Trophoblast cell (in vitro differentiated cells and primary cell): ENCODE measurements around the gene TSPEAR.

Experiments
- DNase-seq, 2 donors: peaks; one replicate each; pipeline ENCODE4 v3.0.0-alpha.2; 2016
- H2AFZ ChIP-seq: 2 replicates; pipeline ENCODE4 v1.6.1; 2013; ENCODE audit warnings: low read length, moderate library complexity, mild to moderate bottlenecking; ENCODE audit not compliant: insufficient read depth, poor library complexity
- H2AK5ac ChIP-seq: 2 replicates; pipeline ENCODE4 v1.6.1; 2013; ENCODE audit warnings: mild to moderate bottlenecking, low read length
- H2BK120ac ChIP-seq: 2 replicates; pipeline ENCODE4 v1.6.1; 2013; ENCODE audit warnings: low read length, mild to moderate bottlenecking, moderate library complexity; ENCODE audit not compliant: insufficient read depth, poor library complexity
- H2BK12ac ChIP-seq: 2 replicates; pipeline ENCODE4 v1.6.1; 2013; ENCODE audit warnings: mild to moderate bottlenecking, low read length, moderate library complexity
- H2BK5ac ChIP-seq: 2 replicates; pipeline ENCODE4 v1.6.1; 2013; ENCODE audit warnings: low read length, low read depth, moderate library complexity, mild to moderate bottlenecking; ENCODE audit not compliant: poor library complexity
- H3K14ac ChIP-seq: 2 replicates; pipeline ENCODE4 v1.6.1; 2013; ENCODE audit warnings: mild to moderate bottlenecking, low read length
- H3K18ac ChIP-seq: 2 replicates; pipeline ENCODE4 v1.6.1; 2013; ENCODE audit warnings: mild to moderate bottlenecking, low read length
- H3K23ac ChIP-seq: 2 replicates; pipeline ENCODE4 v1.6.1; 2013; ENCODE audit warnings: low read length
- H3K27ac ChIP-seq: 2 replicates; pipeline ENCODE4 v1.5.1; 2013; ENCODE audit warnings: low read depth, mild to moderate bottlenecking, inconsistent platforms, low read length, moderate library complexity
- H3K27me3 ChIP-seq: 2 replicates; pipeline ENCODE4 v1.6.1; 2013; ENCODE audit warnings: inconsistent platforms, mild to moderate bottlenecking, low read length, moderate library complexity; ENCODE audit not compliant: insufficient read depth
- H3K36me3 ChIP-seq, 2 experiments: 1 replicate in 1 of 2; 2 replicates in 1 of 2; pipeline ENCODE4 v1.6.1; 2013; ENCODE audit warnings: low read length in 2 of 2, mild to moderate bottlenecking in 2 of 2, moderate library complexity in 1 of 2; ENCODE audit not compliant: insufficient read depth in 2 of 2, control insufficient read depth in 1 of 2
- H3K4ac ChIP-seq: 2 replicates; pipeline ENCODE4 v1.6.1; 2013; ENCODE audit warnings: low read depth, mild to moderate bottlenecking, low read length, moderate library complexity
- H3K4me1 ChIP-seq, 2 experiments: 1 replicate in 1 of 2; 2 replicates in 1 of 2; pipeline ENCODE4 v1.6.1; 2013; ENCODE audit warnings: low read length in 2 of 2, mild to moderate bottlenecking in 2 of 2, moderate library complexity in 1 of 2; ENCODE audit not compliant: insufficient read depth in 2 of 2, control insufficient read depth in 1 of 2
- H3K4me2 ChIP-seq: 2 replicates; pipeline ENCODE4 v1.6.1; 2013; ENCODE audit warnings: inconsistent platforms, mild to moderate bottlenecking, low read length, moderate library complexity
- H3K4me3 ChIP-seq: 2 replicates; pipeline ENCODE4 v1.5.1; 2013; ENCODE audit warnings: mild to moderate bottlenecking, low read depth, low read length, inconsistent platforms
- H3K79me1 ChIP-seq: one replicate; pipeline ENCODE4 v1.6.1; 2013; ENCODE audit warnings: low read length
- H3K79me2 ChIP-seq: 2 replicates; pipeline ENCODE4 v1.6.1; 2013; ENCODE audit warnings: low read length, mild to moderate bottlenecking; ENCODE audit not compliant: control insufficient read depth, insufficient read depth, poor library complexity
- H3K9ac ChIP-seq: 2 replicates; pipeline ENCODE4 v1.6.1; 2013; ENCODE audit warnings: mild to moderate bottlenecking, low read length
- H3K9me3 ChIP-seq: 2 replicates; pipeline ENCODE4 v1.6.1; 2013; ENCODE audit warnings: low read depth, mild to moderate bottlenecking, control low read depth, inconsistent platforms, low read length; ENCODE audit not compliant: insufficient read depth
- H4K12ac ChIP-seq: 2 replicates; pipeline ENCODE4 v1.6.1; 2013; ENCODE audit warnings: low read depth, mild to moderate bottlenecking, low read length, moderate library complexity
- H4K8ac ChIP-seq: 2 replicates; pipeline ENCODE4 v1.6.1; 2013; ENCODE audit warnings: low read depth, mild to moderate bottlenecking, low read length, moderate library complexity
- H4K91ac ChIP-seq: one replicate; pipeline ENCODE4 v1.6.1; 2013; ENCODE audit warnings: low read depth, mild to moderate bottlenecking, low read length, moderate library complexity
- WGBS: extraction: QIAGEN DNeasy Blood & Tissue Kit; methylation state at CpG from one replicate; pipeline ENCODE4 v1.1.7; 2013; ENCODE audit warnings: missing lambda C conversion rate; ENCODE audit not compliant: insufficient read length, insufficient coverage; ENCODE audit errors: extremely low coverage; 5-methylcytosine and 5-hydroxymethylcytosine counted together

Gene TSPEAR

GRCh38 chr21:44557491-44558328 lies 153.7 kb downstream of the TSPEAR start:
- H2BK120ac ChIP-seq, result no peak overlapping the region
- H3K9me3 ChIP-seq, result peaks cover 2% of the 10 kb centered on the region
- no peak overlapping the region for H2AFZ ChIP-seq
- H2AK5ac ChIP-seq, result no peak overlapping the region
- no peak overlapping the region for H3K23ac ChIP-seq
- H4K12ac ChIP-seq, result no peak overlapping the region
- H2BK12ac ChIP-seq, result no peak overlapping the region
- no peak overlapping the region for H3K9ac ChIP-seq
- no peak overlapping the region for H3K18ac ChIP-seq
- no peaks in the 10 kb centered on the region for H3K79me1 ChIP-seq
- no peaks in the 10 kb centered on the region for H3K27me3 ChIP-seq
- H4K8ac ChIP-seq, result no peak overlapping the region
- H4K91ac ChIP-seq, result no peak overlapping the region
- no peaks in the 10 kb centered on the region for H3K4me1 ChIP-seq
- H3K79me2 ChIP-seq, result no peaks in the 10 kb centered on the region
- H3K36me3 ChIP-seq, result no peaks in the 10 kb centered on the region
- no CpG with 5 or more reads among the region's 30 CpGs for WGBS
- no peak for DNase-seq
- H3K4ac ChIP-seq, result no peak overlapping the region
- H2BK5ac ChIP-seq, result no peak overlapping the region
- no peak overlapping the region for H3K4me2 ChIP-seq
- no peak overlapping the region for H3K14ac ChIP-seq
- no peak overlapping the region for H3K27ac ChIP-seq
- no peak overlapping the region for H3K4me3 ChIP-seq

GRCh38 chr21:44556879-44557278 lies 154.5 kb downstream of the TSPEAR start:
- peaks cover 0 to 2% of the 10 kb centered on the region in 2 experiments for H3K4me1 ChIP-seq
- no peak overlapping the region for H2AFZ ChIP-seq
- no peaks in the 10 kb centered on the region for H3K27me3 ChIP-seq
- no peak overlapping the region for H2AK5ac ChIP-seq
- no peak overlapping the region for H3K9ac ChIP-seq
- no peaks in the 10 kb centered on the region for H3K36me3 ChIP-seq
- H3K14ac ChIP-seq, result no peak overlapping the region
- H4K8ac ChIP-seq, result no peak overlapping the region
- WGBS, result no CpG with 5 or more reads among the region's 9 CpGs
- H3K9me3 ChIP-seq, result peaks cover 2% of the 10 kb centered on the region
- H3K79me2 ChIP-seq, result no peaks in the 10 kb centered on the region
- no peak overlapping the region for H3K4ac ChIP-seq
- H2BK5ac ChIP-seq, result no peak overlapping the region
- no peak overlapping the region for H4K91ac ChIP-seq
- no peak overlapping the region for H3K4me2 ChIP-seq
- H2BK120ac ChIP-seq, result no peak overlapping the region
- H3K27ac ChIP-seq, result no peak overlapping the region
- H2BK12ac ChIP-seq, result no peak overlapping the region
- DNase-seq, result no peak
- H3K4me3 ChIP-seq, result no peak overlapping the region
- no peaks in the 10 kb centered on the region for H3K79me1 ChIP-seq
- H3K23ac ChIP-seq, result no peak overlapping the region
- H3K18ac ChIP-seq, result no peak overlapping the region
- no peak overlapping the region for H4K12ac ChIP-seq

DNA sequence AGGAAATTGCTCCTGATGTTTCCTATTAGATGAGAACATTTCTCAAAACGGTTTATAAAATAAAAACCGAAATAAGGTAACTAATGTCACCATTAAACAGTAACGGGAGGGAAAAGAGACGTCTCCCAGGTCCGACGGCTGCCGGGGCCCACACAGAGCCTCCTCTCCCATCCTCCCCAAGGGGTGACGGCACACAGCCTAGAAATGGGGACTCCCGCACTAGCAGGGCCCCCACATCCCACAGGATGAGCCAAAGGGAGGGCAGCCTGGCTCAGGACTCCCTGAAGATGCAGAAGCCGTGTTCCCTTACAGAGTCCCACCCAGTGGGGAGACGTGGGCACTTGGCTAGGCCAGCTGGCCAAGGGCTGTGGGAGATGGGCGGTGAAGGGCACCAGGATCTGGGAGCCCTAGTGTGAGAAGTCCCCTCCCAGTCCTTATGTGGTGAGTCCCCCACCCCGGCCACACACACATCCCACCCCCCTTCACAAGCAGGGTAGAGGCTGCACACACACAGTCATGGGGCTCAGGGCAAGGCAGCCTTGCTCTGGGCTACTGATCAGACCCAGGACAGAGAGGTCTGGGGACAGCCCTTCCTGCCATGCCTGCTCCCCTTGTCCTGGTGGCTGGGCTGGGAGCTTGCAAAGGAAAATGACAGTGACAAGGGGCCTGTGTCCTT lies 156.0 kb downstream of the TSPEAR start:
- no peak overlapping the region for H4K91ac ChIP-seq
- H3K18ac ChIP-seq, result no peak overlapping the region
- no peak overlapping the region for H4K8ac ChIP-seq
- H3K27me3 ChIP-seq, result no peaks in the 10 kb centered on the region
- H4K12ac ChIP-seq, result no peak overlapping the region
- no peak overlapping the region for H2AK5ac ChIP-seq
- no peak overlapping the region for H3K9ac ChIP-seq
- H2BK5ac ChIP-seq, result no peak overlapping the region
- no peak overlapping the region for H2BK120ac ChIP-seq
- H3K23ac ChIP-seq, result no peak overlapping the region
- no peak overlapping the region for H3K14ac ChIP-seq
- no peak for DNase-seq
- no peak overlapping the region for H2AFZ ChIP-seq
- H3K27ac ChIP-seq, result no peak overlapping the region
- H3K79me2 ChIP-seq, result no peaks in the 10 kb centered on the region
- H3K79me1 ChIP-seq, result no peaks in the 10 kb centered on the region
- no CpG with 5 or more reads among the region's 13 CpGs for WGBS
- H3K36me3 ChIP-seq, result no peaks in the 10 kb centered on the region
- H3K4ac ChIP-seq, result no peak overlapping the region
- H2BK12ac ChIP-seq, result no peak overlapping the region
- H3K4me2 ChIP-seq, result no peak overlapping the region
- peaks cover 4% of the 10 kb centered on the region for H3K9me3 ChIP-seq
- H3K4me1 ChIP-seq, result peaks cover 0 to 2% of the 10 kb centered on the region in 2 experiments
- no peak overlapping the region for H3K4me3 ChIP-seq

DNA sequence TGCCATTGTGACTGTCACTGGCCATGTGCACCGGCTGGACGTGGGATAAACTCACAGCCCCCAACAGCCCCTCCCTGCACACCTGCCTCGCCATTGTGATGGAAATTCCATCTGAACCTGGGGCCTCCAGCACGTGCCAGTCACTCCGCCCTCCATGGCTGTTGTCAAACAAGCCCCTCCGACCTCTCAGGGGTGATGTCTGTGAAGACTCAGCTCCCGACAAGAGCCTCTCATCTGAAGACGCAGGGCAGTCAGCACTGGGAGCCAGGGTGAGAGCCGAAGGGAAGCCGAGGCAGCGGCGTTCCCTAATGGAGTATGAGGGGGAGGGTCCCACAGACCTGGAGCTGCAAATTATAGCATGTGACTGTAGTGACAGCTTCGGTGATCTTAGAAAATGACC lies 158.7 kb downstream of the TSPEAR start:
- peaks cover 6% of the 10 kb centered on the region for H3K9me3 ChIP-seq
- no peak for DNase-seq
- no peaks in the 10 kb centered on the region for H3K27me3 ChIP-seq
- H4K91ac ChIP-seq, result no peak overlapping the region
- H4K12ac ChIP-seq, result no peak overlapping the region
- H2BK12ac ChIP-seq, result no peak overlapping the region
- no peak overlapping the region for H3K14ac ChIP-seq
- peaks cover 11% of the 10 kb centered on the region for H3K79me1 ChIP-seq
- no peak overlapping the region for H2BK5ac ChIP-seq
- H3K23ac ChIP-seq, result no peak overlapping the region
- no CpG with 5 or more reads among the region's 13 CpGs for WGBS
- H2AFZ ChIP-seq, result no peak overlapping the region
- no peak overlapping the region for H3K4ac ChIP-seq
- H3K9ac ChIP-seq, result no peak overlapping the region
- peaks cover 0 to 2% of the 10 kb centered on the region in 2 experiments for H3K36me3 ChIP-seq
- H3K4me1 ChIP-seq, result peaks cover 0 to 10% of the 10 kb centered on the region in 2 experiments
- H3K79me2 ChIP-seq, result no peaks in the 10 kb centered on the region
- no peak overlapping the region for H3K4me3 ChIP-seq
- H4K8ac ChIP-seq, result no peak overlapping the region
- no peak overlapping the region for H3K27ac ChIP-seq
- no peak overlapping the region for H2AK5ac ChIP-seq
- no peak overlapping the region for H3K4me2 ChIP-seq
- H3K18ac ChIP-seq, result no peak overlapping the region
- no peak overlapping the region for H2BK120ac ChIP-seq
